ENCODE measurements around the gene CPEB3.
"Not testable (repeated sequence)": the region's sequence is repeated elsewhere in the genome, so short reads cannot be mapped to it uniquely, and the experiment has no call there.

The CPEB3 gene

DNA sequence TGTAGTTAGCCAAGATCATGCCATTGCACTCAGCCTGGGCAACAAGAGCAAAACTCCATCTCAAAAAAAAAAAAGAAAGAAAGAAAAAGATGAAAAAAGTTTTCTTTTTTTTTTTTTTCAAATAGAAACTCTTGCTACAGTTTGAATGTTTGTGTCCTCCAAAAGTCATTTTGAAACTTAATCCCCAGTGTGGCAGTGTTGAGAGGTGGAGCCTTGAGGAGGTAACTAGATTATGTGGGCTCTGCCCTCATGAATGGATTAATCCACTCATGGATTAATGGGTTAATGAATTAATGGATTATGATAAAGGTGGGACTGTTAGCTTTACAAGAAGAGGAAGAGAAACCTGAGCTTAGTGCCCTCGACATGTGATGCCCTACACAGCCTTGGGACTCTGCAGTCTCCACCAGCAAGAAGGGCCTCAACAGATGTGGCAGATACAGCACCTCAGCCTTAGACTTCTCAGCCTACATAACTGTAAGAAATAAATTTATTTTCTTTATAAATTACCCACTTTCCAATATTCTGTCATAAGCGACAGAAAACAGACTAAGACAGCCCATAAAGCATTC, 25.1 kb downstream of the CPEB3 start:
- DNase-seq: no peak

DNA sequence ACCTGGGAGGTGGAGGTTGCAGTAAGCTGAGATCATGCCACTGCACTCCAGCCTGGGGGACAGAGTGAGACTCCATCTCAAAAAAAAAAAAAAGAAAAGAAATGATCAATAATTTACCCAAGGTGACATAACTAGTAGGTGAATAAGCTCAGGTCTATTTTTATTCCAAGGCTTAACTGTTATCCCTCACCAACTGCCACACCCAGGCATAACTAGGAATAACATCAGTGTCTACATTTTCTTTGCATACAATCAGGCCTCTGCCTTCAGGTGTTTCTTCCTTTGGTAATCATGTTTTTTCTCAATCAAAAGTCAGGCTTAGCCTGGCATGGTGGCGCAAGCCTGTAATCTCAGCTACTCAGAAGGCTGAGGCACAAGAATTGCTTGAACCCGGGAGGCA, 26.6 kb downstream of the CPEB3 start:
- no peak for DNase-seq

DNA sequence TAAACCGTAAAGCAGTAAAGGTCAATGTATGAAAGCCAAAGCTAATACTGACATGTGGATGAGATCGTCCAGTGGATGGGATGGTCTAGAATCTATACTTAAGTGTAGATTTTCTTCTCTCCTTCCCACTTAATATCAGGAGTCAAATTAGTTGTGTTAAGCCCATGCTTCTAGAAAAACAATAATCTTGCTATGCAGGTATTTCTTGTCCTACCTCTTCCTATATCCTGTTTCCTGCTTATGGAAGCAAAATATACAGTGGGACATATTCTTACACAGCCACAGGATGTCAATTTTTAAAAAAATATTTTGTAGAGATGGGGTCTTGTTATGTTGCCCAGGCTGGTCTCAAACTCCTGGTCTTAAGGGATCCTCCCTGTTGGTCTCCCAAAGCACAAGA, 27.5 kb downstream of the CPEB3 start:
- DNase-seq: no peak

GRCh38 chr10:92248566-92248965, 42.3 kb downstream of the CPEB3 start:
- no peak for DNase-seq

DNA sequence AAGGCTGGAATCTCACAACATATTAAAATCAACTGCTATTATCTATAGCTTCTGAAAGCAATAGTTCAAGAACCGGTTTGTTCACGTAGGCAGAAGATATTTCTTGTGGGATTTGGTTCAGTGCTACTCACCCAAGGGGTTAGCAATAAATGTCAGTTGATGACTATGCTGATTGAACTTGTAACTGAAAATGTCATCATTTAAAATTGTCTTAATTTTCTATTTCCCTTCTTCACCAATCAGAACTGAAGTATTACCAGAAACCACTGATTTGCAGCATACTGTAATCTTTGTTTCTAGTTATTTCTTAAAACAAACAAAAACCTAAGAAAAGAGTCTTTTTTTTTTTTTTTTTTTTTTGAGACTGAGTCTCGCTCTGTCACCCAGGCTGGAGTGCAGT, 46.1 kb downstream of the CPEB3 start:
- DNase-seq: no peak

- DNase-seq: peak; percentile 61
Measured at GRCh38 chr10:92242910-92243671, 47.8 kb downstream of the CPEB3 start.

GRCh38 chr10:92242380-92242779, 48.5 kb downstream of the CPEB3 start:
- DNase-seq: no peak

DNA sequence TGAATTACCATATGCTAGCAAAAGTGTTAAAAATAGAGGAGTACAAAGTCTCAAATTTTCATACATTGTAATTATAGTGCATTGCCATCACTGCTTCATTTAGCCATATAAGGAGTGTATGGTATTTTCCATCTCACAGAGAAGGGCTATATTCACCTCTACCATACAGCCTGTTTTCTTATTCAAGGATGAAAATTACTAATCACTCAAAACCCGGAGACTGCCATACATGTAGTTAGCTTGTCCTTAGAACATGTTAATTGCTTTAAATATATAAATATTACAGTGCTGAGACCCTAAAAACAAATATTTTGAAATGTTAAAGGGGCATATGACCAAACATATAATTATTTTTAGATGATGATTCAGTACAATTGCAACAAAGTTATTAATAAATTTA, 49.4 kb downstream of the CPEB3 start:
- DNase-seq: no peak

DNA sequence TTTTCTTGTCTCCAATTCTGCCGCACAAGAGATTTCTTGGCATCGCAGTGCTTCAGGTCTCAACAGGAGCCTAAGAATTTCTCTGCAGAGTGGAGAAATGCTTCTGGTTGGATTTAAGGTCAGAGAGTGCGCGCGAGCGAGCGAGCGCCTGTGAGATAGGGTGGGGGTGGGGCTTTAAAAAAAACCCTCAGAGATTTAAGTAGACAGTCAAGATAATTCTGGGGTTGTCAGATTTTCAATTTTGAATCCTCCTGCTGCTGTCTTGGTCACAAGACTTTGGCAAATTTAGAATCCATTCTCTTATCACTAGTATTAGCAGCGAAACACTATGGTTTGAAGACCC, 49.7 kb downstream of the CPEB3 start:
- peak; percentile 40 for DNase-seq

DNA sequence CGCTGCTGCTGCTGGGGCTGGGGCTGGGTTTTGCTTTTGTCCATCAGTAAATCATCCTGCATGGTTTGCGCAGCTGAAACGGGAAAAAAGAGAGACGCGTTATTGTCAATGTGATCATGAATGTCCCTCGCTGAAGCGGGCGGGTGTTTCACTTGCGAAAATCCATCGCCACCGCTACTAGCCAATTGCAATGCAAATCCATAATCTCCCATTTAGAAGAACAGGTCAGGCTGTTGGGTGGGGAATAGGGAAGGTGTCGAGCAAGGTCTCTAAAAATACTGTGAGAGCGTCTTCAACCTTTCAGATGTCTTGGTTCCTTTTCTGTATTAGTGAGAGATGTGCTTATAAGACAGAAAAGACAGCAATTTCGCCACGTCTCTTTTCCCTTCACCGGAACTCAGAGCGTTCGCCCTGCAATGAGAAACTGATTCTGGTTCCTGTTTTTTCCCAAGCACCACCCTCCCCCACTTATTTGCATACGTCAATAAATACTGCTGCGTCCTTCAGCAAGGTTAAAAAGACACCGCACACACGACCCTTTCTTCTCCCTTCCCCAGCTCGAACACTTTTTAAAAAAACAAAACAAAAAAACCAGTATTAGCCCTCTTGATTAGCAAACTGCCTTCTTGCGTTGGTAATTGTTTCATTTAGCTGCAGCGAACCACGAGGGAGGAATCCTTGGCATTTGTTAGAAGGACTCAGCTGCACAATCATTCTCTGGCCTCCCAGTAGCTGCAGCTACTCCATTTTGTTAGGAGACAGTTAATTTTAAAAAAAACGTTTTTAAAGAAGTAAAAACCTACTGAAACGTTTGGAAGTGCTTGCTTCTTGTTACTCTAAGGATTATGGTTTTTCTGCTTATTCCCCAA, 50.4 kb downstream of the CPEB3 start:
- DNase-seq: peak; percentile 57

DNA sequence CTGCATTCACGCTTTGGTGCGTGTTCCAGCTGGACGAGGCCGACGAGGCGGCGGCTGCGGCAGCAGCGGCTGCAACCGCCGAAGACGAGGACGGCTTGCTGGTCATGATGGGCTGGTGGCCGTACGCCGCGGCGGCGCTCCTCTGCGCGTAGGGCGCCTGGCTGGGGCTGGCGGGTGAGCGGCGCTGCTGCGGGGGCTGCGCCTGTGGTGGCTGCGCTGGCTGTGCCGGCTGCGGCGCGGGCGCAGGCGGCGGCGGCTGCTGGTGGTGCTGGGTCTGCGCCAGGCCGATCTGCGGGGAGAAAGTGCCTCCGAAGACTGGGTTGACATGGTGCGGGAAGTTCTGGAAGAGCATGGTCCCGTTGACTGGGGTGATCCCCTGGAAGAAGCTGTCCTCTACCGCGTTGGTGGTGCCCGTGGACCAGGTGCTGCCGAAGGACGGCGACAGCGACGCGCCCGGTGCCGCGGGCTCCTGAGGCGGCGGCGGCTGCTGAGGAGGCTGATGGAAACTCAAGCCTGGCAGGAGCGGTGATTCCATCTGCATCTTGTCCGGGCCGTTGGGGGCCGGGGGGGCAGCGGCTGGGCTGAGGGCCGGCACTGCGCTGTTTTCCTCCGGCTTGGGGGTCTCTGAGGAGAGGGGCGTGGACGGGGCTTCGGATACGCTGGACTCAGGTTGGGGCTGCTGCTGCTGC, 51.1 kb downstream of the CPEB3 start:
- no peak for DNase-seq

GRCh38 chr10:92239151-92239599, 51.7 kb downstream of the CPEB3 start:
- DNase-seq: peak; percentile 30

DNA sequence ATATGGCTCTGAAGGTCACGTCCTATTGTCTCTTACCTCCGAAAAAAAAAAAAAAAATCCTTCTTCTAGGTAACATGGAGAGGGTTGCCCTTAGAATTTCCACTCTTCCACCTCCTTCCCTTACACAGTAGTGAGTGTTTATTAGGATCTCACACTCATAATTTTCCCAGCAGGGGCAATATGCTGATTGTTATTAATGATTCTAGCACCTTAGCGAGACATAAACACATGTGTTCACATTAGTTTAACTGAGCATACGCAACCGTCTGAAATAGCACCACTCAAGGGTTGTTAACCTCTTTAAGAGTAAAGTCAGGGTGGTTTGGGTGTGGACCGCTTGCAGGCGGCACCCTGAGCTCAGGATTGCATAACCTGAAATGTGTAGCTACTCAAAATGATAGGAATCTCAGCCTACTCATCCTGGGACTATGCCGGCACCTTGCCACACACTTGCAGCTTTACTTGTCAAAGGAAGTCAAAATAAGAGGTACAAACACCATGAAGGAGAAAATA, 52.2 kb downstream of the CPEB3 start:
- peak; percentile 42 for DNase-seq

GRCh38 chr10:92238054-92238585, 52.8 kb downstream of the CPEB3 start:
- no peak for DNase-seq

DNA sequence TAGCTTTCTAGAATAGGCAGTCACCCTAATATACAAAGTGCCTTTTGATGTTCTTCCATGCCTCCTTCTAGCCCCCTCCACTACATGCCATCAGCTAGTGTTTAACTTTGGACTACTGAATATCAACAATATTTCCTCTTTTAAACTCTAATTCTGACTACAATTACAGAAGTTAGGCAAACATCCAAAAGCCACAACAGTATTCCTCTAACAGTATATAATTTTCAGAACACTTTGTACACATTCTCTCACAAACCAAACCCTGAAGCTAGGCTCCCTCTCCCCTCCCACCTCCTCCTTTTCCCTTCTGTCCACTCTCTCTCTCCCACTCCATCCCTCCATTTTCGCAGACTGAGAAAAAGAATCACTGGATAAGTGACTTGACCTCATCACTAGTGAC, 59.7 kb downstream of the CPEB3 start:
- DNase-seq: no peak

DNA sequence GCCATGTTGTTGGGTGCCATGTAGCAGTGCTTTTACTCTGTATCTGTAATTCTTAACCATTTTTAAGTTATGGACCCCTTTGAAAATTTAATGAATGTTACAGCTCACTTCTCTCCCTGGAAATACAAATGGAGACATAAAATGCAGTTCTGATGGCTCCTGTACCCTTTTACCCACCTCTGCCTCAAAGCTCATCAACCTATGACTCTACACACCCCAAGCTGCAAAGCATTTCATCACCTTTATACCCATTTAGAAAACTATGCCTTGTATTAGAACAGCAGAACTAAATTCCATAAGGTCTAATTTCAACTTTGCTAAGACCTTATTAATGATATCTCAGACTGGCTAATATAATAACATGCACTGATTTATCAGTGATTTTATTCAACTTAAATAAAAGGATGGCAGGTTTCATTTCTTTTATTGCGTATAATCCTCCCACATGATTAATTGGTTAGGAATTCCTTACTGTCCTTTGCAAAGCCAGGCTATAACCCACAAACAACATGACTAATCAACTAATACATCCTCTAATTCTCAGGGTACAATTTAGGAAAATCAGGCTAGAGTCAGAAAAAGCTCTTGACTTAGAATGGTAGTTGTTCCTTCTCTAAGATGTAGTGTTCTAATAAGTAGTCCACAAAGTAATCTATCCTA, 68.1 kb downstream of the CPEB3 start:
- no peak for DNase-seq

DNA sequence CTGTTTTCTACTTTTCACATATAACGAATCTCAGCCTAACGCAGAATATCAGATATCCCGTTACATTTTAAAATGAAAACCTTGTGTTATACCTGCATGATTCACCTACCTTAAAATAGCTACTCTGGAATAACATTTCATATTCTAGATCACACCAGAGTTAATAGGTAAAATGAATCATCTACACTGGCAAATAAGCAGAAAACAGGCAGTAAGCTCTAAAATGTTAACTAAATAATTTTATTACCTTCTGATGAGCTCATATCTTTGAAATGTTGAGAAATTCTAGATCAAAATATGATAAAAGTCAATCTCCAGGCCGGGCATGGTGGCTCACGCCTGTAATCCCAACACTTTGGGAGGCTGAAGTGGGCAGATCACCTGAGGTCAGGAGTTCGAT, 71.3 kb downstream of the CPEB3 start:
- DNase-seq: no peak

DNA sequence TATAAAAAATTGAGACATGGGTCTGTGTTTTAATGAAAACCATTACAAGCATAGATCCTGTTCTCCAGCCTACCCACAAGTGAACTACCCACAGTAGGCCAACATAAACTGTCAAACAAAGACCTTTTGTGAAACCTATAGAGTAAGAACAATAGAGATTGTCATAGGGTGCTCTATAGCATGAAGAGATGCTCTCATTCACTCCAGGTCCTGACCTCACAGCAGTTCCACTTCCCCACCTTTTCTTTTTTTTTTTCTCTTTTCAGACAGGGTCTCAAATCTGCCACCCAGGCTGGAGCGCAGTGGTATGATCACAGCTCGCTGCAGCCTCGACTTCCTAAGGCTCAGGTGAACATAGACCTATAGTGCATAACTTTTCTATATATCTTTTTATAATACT, 72.3 kb downstream of the CPEB3 start:
- DNase-seq: no peak

GRCh38 chr10:92216608-92217007, 74.3 kb downstream of the CPEB3 start:
- not testable (repeated sequence) for DNase-seq

GRCh38 chr10:92215222-92215621, 75.7 kb downstream of the CPEB3 start:
- not testable (repeated sequence) for DNase-seq

DNA sequence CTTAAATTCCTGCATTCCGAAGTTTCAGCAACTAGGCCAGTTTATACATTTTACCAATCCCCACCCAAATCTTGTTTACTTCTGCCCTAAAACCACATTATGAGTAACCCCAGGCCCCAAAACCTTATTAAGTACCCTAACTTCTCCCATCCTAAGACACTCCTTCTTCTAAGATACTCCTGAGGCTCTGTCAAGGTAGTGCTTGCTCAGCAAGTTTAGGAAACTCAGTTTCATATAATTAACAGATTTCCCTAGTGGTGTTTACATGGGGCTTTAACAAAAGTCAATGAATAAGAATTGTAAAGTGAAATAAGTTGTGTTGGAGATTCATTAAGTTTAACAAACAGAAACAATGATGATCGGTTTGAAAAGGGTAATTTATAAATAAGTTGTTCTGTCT, 77.8 kb downstream of the CPEB3 start:
- DNase-seq: no peak

GRCh38 chr10:92208736-92209135, 82.1 kb downstream of the CPEB3 start:
- DNase-seq: no peak

Measured in DMS79 treated with DMSO at 0.1 percent for 48 hours (cell line).